NT2/D1 (cell line): ENCODE data around the gene LPIN1.
A peak's percentile ranks its signal among the peaks of the same experiment; 100 is the strongest.

ENCODE experiments used
- DNase-seq: peaks from one replicate; pipeline ENCODE4 v3.0.0-alpha.2; 2011; ENCODE audit warnings: low read depth, low spot score
- H3K27me3 ChIP-seq: 2 replicates; pipeline ENCODE4 v1.6.0; 2011; ENCODE audit warnings: mild to moderate bottlenecking; ENCODE audit not compliant: insufficient read length, insufficient read depth
- H3K36me3 ChIP-seq: 2 replicates; pipeline ENCODE4 v1.6.1; 2011; ENCODE audit warnings: mild to moderate bottlenecking, low read length, mixed read lengths; ENCODE audit not compliant: insufficient read depth, insufficient read length
- H3K4me1 ChIP-seq: 2 replicates; pipeline ENCODE4 v1.5.1; 2011; ENCODE audit not compliant: insufficient read depth, insufficient read length
- H3K4me3 ChIP-seq: 2 replicates; pipeline ENCODE4 v1.5.1; 2011; ENCODE audit warnings: low read depth; ENCODE audit not compliant: insufficient read length
- H3K9ac ChIP-seq: 2 replicates; pipeline ENCODE4 v1.6.0; 2011; ENCODE audit warnings: low read depth; ENCODE audit not compliant: insufficient read length
- H3K9me3 ChIP-seq: 2 replicates; pipeline ENCODE4 v1.5.1; 2011; ENCODE audit warnings: mild to moderate bottlenecking, low read length; ENCODE audit not compliant: insufficient read depth
- SUZ12 ChIP-seq: IDR thresholded peaks from 2 replicates; pipeline ENCODE4 v1.6.1; 2011; ENCODE audit not compliant: insufficient read length, insufficient read depth; ENCODE audit errors: extremely low read depth
- YY1 ChIP-seq: IDR thresholded peaks from 2 replicates; pipeline ENCODE4 v1.6.1; 2011; ENCODE audit not compliant: insufficient read length, insufficient read depth
- ZNF274 ChIP-seq: IDR thresholded peaks from 2 replicates; pipeline ENCODE4 v1.6.1; 2011; ENCODE audit warnings: mild to moderate bottlenecking, low read depth, low read length

Gene LPIN1

GRCh38 chr2:11863513-11864328 lies 117.3 kb downstream of the LPIN1 start:
- H3K4me3 ChIP-seq = no peak overlapping the region
- no peaks in the 10 kb centered on the region for H3K27me3 ChIP-seq
- TF ChIP-seq YY1 = no peak
- TF ChIP-seq ZNF274 = no peak
- TF ChIP-seq SUZ12 = no peak
- peak; percentile 97 for DNase-seq
- H3K9ac ChIP-seq = no peak overlapping the region
- H3K36me3 ChIP-seq = no peaks in the 10 kb centered on the region
- H3K4me1 ChIP-seq = peaks cover 3% of the 10 kb centered on the region
- peaks cover 36% of the 10 kb centered on the region; the same call in 1 of the 2 replicates for H3K9me3 ChIP-seq

GRCh38 chr2:11864724-11865123 lies 118.3 kb downstream of the LPIN1 start:
- no peak for DNase-seq
- no peak overlapping the region for H3K4me3 ChIP-seq
- H3K9me3 ChIP-seq = peaks cover 26% of the 10 kb centered on the region; the same call in 1 of the 2 replicates
- H3K36me3 ChIP-seq = no peaks in the 10 kb centered on the region
- TF ChIP-seq ZNF274 (no peak), SUZ12 (no peak), YY1 (no peak)
- H3K9ac ChIP-seq = peak overlapping the region; percentile 38
- no peaks in the 10 kb centered on the region for H3K27me3 ChIP-seq
- H3K4me1 ChIP-seq = peaks cover 3% of the 10 kb centered on the region

GRCh38 chr2:11865378-11865777 lies 118.9 kb downstream of the LPIN1 start:
- DNase-seq = no peak
- TF ChIP-seq SUZ12 (no peak), YY1 (no peak), ZNF274 (no peak)
- H3K9ac ChIP-seq = no peak overlapping the region
- peaks cover 22% of the 10 kb centered on the region; the same call in 1 of the 2 replicates for H3K9me3 ChIP-seq
- no peaks in the 10 kb centered on the region for H3K36me3 ChIP-seq
- no peak overlapping the region for H3K4me3 ChIP-seq
- no peaks in the 10 kb centered on the region for H3K27me3 ChIP-seq
- H3K4me1 ChIP-seq = peaks cover 3% of the 10 kb centered on the region

GRCh38 chr2:11865805-11866204 lies 119.4 kb downstream of the LPIN1 start:
- peaks cover 22% of the 10 kb centered on the region; the same call in 1 of the 2 replicates for H3K9me3 ChIP-seq

GRCh38 chr2:11866358-11867335 lies 120.2 kb downstream of the LPIN1 start:
- peaks cover 3% of the 10 kb centered on the region for H3K4me1 ChIP-seq
- no peaks in the 10 kb centered on the region for H3K36me3 ChIP-seq
- no peak overlapping the region for H3K4me3 ChIP-seq
- DNase-seq = no peak
- no peaks in the 10 kb centered on the region for H3K27me3 ChIP-seq
- no peak overlapping the region for H3K9ac ChIP-seq
- H3K9me3 ChIP-seq = peaks cover 22% of the 10 kb centered on the region; the same call in 1 of the 2 replicates
- no peak for TF ChIP-seq YY1

More at GRCh38 chr2:11865805-11866204, 119.4 kb downstream of the LPIN1 start:
- TF ChIP-seq YY1 (no peak), SUZ12 (no peak)
- H3K4me3 ChIP-seq = no peak overlapping the region
- no peak overlapping the region for H3K9ac ChIP-seq
- H3K36me3 ChIP-seq = no peaks in the 10 kb centered on the region
- no peak for DNase-seq
- H3K4me1 ChIP-seq = peaks cover 3% of the 10 kb centered on the region
- H3K27me3 ChIP-seq = no peaks in the 10 kb centered on the region

GRCh38 chr2:11867926-11868325 lies 121.5 kb downstream of the LPIN1 start:
- H3K9ac ChIP-seq = no peak overlapping the region
- H3K36me3 ChIP-seq = no peaks in the 10 kb centered on the region
- H3K27me3 ChIP-seq = no peaks in the 10 kb centered on the region
- no peak for DNase-seq
- peaks cover 22% of the 10 kb centered on the region; the same call in 1 of the 2 replicates for H3K9me3 ChIP-seq
- H3K4me1 ChIP-seq = peaks cover 3% of the 10 kb centered on the region
- TF ChIP-seq SUZ12 = no peak
- TF ChIP-seq YY1 = no peak
- no peak for TF ChIP-seq ZNF274
- H3K4me3 ChIP-seq = no peak overlapping the region

GRCh38 chr2:11869391-11869991 lies 123.1 kb downstream of the LPIN1 start:
- H3K4me3 ChIP-seq = no peak overlapping the region

More at GRCh38 chr2:11869391-11869991, 123.1 kb downstream of the LPIN1 start:
- Histone ChIP-seq H3K9me3 (peaks cover 22% of the 10 kb centered on the region; the same call in 1 of the 2 replicates), H3K36me3 (no peaks in the 10 kb centered on the region), H3K27me3 (no peaks in the 10 kb centered on the region), H3K4me1 (peaks cover 2% of the 10 kb centered on the region), H3K9ac (no peak overlapping the region)
- TF ChIP-seq SUZ12 = no peak
- TF ChIP-seq YY1 = no peak
- no peak for TF ChIP-seq ZNF274
- DNase-seq = no peak
